Stimulated activated CD8-positive, alpha-beta memory T cell treated with anti-CD3 and anti-CD28 coated beads, Interleukin-2, amount 100 ng/mL, for 1 hour (primary cell): Measurements from ENCODE around the gene SIDT1.

Experiments
- DNase-seq, 2 donors: peaks; one replicate each; pipeline ENCODE4 v3.0.0-alpha.2; 2020; ENCODE audit warnings: low read depth in 2 of 2

SIDT1 gene

GRCh38 chr3:113531826-113532697 lies at the start of gene SIDT1:
Gene SIDT1, plus strand, starts transcription at chr3:113532555. Its CDS starts 467 bp downstream, at chr3:113533022.
- peak in 1 of 2 donors; percentile 52 for DNase-seq

GRCh38 chr3:113485161-113485609 lies 47.2 kb upstream of the SIDT1 start:
- DNase-seq = peak; percentile 4 to 8

- peak in 1 of 2 donors; percentile 21 for DNase-seq
Observed at GRCh38 chr3:113495035-113495434, 37.3 kb upstream of the SIDT1 start.

GRCh38 chr3:113496924-113497323 lies 35.4 kb upstream of the SIDT1 start:
- no peak for DNase-seq

- DNase-seq = no peak
Observed at GRCh38 chr3:113498221-113499005, 33.9 kb upstream of the SIDT1 start.

GRCh38 chr3:113499081-113499480 lies 33.3 kb upstream of the SIDT1 start:
- no peak for DNase-seq

- DNase-seq = no peak
Observed at GRCh38 chr3:113501597-113501996, 30.8 kb upstream of the SIDT1 start.

GRCh38 chr3:113505867-113506266 lies 26.5 kb upstream of the SIDT1 start:
- DNase-seq = no peak

- no peak for DNase-seq
Observed at GRCh38 chr3:113507501-113508067, 24.8 kb upstream of the SIDT1 start.

GRCh38 chr3:113508966-113509365 lies 23.4 kb upstream of the SIDT1 start:
- DNase-seq = no peak

GRCh38 chr3:113514265-113514769 lies 18.0 kb upstream of the SIDT1 start:
- DNase-seq = no peak

- DNase-seq = no peak
Observed at GRCh38 chr3:113516115-113516505, 16.2 kb upstream of the SIDT1 start.

GRCh38 chr3:113521981-113522380 lies 10.4 kb upstream of the SIDT1 start:
- DNase-seq = no peak

- DNase-seq = no peak
Observed at GRCh38 chr3:113523241-113523640, 9.1 kb upstream of the SIDT1 start.

- DNase-seq = no peak
Observed at GRCh38 chr3:113532698-113533533, 561 bp downstream of the SIDT1 start.

GRCh38 chr3:113533534-113533892 lies 1.2 kb downstream of the SIDT1 start:
- no peak for DNase-seq

GRCh38 chr3:113534365-113534764 lies 2.0 kb downstream of the SIDT1 start:
- DNase-seq = no peak

GRCh38 chr3:113535898-113536297 lies 3.5 kb downstream of the SIDT1 start:
- no peak for DNase-seq

GRCh38 chr3:113536627-113537101 lies 4.3 kb downstream of the SIDT1 start:
- DNase-seq = no peak

GRCh38 chr3:113537155-113537554 lies 4.8 kb downstream of the SIDT1 start:
- no peak for DNase-seq

- DNase-seq = no peak
Observed at GRCh38 chr3:113541519-113541918, 9.2 kb downstream of the SIDT1 start.
